Body of pancreas (tissue), 4 donors: ENCODE data around the gene CYP2A7. TPM values are rescaled to one million over a fixed set of nuclear protein-coding genes. Genes with fewer than 3 reads are reported as not detected.
"Not testable (repeated sequence)": the region's sequence is repeated elsewhere in the genome, so short reads cannot be mapped to it uniquely, and the experiment has no call there.

Source experiments
- ATAC-seq: fragments of 150-250 bp; one replicate; pipeline ENCODE4 v1.9.1; 2016
- DNase-seq, 4 donors: peaks; one replicate each; pipeline ENCODE4 v3.0.0-alpha.2; 2019
- H3K27ac ChIP-seq, 4 donors: fragments of 200-600 bp; sonication (generic); 1 replicate in 3 of 4; 2 replicates in 1 of 4; pipeline versions ENCODE4 v1.5.1 to v1.6.1; 2016 to 2019; ENCODE audit warnings: mild to moderate bottlenecking in 1 of 4, mixed read lengths in 1 of 4, moderate library complexity in 1 of 4
- H3K27me3 ChIP-seq, 2 donors: fragments of 200-600 bp; sonication (generic); one replicate each; pipeline ENCODE4 v1.6.0; 2016; ENCODE audit warnings: mild to moderate bottlenecking in 1 of 2
- H3K36me3 ChIP-seq, 2 donors: fragments of 200-600 bp; sonication (generic); replicated peaks in 1 of 2; 2 replicates each; pipeline ENCODE4 v1.5.1; 2016; ENCODE audit warnings: low read depth in 2 of 2; ENCODE audit not compliant: insufficient read depth in 1 of 2
- H3K4me1 ChIP-seq: fragments of 200-600 bp; sonication (generic); one replicate; pipeline ENCODE4 v1.6.0; 2016
- H3K4me3 ChIP-seq, 2 donors: fragments of 200-600 bp; sonication (generic); 1 replicate in 1 of 2; 2 replicates in 1 of 2; pipeline ENCODE4 v1.5.1; 2016 to 2019
- H3K9me3 ChIP-seq, 3 donors: fragments of 200-600 bp; sonication (generic); 1 replicate in 2 of 3; 2 replicates in 1 of 3; pipeline ENCODE4 v1.5.1; 2016
- POLR2A ChIP-seq, 3 donors: fragments of 450-650 bp; IDR thresholded peaks; one replicate each; pipeline ENCODE4 v1.6.1; 2016; ENCODE audit warnings: antibody characterized with exemption in 3 of 3, mild to moderate bottlenecking in 2 of 3
- WGBS, 2 donors: methylation state at CpG; one replicate each; pipeline ENCODE4 v1.1.5; 2017; 5-methylcytosine and 5-hydroxymethylcytosine counted together
- intact Hi-C: fragments of 100-400 bp; cut with DNase I; formaldehyde crosslinking; loops from one replicate; pipeline ENCODE4 v1.15.1; 2023
- total RNA-seq, 2 donors: library from RNA; depleted of rRNA; stranded (reverse); fragments of >200 nt; gene quantifications; one replicate each; pipeline ENCODE4 v1.1.0, GENCODE V29; 2016
- TF ChIP-seq, protein P1 (sequence below), 7 experiments: fragments of 450-650 bp in 4 of 7; fragments of 200-600 bp in 3 of 7; sonication (generic) in 3 of 7; IDR thresholded peaks; one replicate each; pipeline ENCODE4 v1.5.1; 2016 to 2019; ENCODE audit warnings: antibody characterized with exemption in 7 of 7

Gene CYP2A7
- total RNA-seq, 2 donors from 2014 or later: not detected

DNA sequence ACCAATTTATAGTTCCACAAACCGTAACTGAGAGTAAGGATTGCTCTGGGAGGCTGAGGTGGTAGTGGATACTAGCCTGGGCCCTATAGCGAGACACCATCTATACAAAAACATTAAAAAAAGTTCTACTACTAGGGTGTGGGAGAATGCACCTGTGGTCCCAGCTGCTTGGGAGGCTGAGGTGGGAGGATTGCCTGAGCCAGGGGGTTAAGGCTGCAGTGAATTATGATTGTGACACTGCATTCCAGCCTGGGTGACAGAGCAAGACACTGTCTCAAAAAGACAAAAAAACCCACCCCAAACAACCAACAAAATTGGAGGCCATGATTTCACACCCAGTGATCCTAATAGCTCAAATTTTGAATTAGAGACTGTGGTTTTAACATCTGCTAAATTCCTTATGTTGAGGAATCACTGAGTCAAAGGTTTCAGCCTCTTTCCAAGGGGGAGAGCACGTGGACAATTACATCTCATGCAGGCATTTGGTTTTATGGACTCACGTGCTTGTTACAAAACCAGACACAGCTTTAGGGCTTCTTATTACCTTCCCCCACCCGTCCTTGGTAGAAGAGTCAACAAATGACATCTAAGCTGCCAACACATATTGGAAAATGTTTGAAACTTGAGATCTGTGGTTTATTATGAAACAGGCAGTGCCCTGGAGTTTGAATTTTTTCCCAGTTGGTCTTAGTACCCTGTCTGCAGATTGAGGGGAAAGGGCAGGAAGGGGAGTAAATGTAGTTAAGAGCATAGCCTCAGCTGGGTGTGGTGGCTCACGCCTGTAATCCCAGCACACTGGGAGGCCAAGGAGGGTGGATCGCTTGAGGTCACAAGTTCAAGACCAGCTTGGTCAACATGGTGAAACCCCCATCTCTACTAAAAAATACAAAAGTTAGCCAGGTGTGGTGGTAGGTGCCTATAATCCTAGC lies 50.3 kb downstream of the CYP2A7 start:
- DNase-seq (peak; percentile 59 to 92 (median 72)), ATAC-seq (peak; percentile 97)
- Histone ChIP-seq H3K36me3 (no peaks in the 10 kb centered on the region), H3K4me3 (no peak overlapping the region), H3K27ac (peak overlapping the region; percentile 79 to 87 (median 86)), H3K9me3 (no peaks in the 10 kb centered on the region), H3K4me1 (peaks cover 22% of the 10 kb centered on the region), H3K27me3 (no peaks in the 10 kb centered on the region)
- WGBS, 2 donors: 29 to 38% methylated on average over 7 of the region's 7 CpGs
- peak in 2 of 3 donors; percentile 19 to 48 for TF ChIP-seq POLR2A (IDR thresholded peaks at IDR 0.05)
- TF ChIP-seq, protein P1, sequence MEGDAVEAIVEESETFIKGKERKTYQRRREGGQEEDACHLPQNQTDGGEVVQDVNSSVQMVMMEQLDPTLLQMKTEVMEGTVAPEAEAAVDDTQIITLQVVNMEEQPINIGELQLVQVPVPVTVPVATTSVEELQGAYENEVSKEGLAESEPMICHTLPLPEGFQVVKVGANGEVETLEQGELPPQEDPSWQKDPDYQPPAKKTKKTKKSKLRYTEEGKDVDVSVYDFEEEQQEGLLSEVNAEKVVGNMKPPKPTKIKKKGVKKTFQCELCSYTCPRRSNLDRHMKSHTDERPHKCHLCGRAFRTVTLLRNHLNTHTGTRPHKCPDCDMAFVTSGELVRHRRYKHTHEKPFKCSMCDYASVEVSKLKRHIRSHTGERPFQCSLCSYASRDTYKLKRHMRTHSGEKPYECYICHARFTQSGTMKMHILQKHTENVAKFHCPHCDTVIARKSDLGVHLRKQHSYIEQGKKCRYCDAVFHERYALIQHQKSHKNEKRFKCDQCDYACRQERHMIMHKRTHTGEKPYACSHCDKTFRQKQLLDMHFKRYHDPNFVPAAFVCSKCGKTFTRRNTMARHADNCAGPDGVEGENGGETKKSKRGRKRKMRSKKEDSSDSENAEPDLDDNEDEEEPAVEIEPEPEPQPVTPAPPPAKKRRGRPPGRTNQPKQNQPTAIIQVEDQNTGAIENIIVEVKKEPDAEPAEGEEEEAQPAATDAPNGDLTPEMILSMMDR (IDR thresholded peaks at IDR 0.05): no peak
- intact Hi-C loops: no loop called here

DNA sequence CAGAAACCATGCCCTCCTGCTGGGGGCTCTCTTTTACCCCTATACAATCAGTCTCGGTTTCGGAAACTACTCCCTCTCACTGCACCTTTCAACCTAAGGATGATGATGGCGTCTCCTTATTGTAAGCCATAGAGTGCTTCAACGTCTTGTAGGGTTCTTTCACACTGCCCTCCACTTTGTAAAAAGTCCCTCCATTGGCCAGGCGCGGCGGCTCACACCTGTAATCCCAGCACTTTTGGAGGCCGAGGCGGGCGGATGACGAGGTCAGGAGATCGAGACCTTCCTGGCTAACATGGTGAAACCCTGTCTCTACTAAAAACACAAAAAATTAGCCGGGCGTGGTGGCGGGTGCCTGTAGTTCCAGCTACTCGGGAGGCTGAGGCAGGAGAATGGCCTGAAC lies 51.3 kb downstream of the CYP2A7 start:
- H3K27me3 ChIP-seq, H3K9me3 ChIP-seq, intact Hi-C loops, ATAC-seq, H3K4me3 ChIP-seq, DNase-seq, H3K36me3 ChIP-seq: not testable (repeated sequence)
- 96 to 98% methylated on average over 16 of the region's 16 CpGs for WGBS, 2 donors
- Histone ChIP-seq H3K27ac (peak overlapping the region in 1 of 4 donors; percentile 87), H3K4me1 (peaks cover 22% of the 10 kb centered on the region)

DNA sequence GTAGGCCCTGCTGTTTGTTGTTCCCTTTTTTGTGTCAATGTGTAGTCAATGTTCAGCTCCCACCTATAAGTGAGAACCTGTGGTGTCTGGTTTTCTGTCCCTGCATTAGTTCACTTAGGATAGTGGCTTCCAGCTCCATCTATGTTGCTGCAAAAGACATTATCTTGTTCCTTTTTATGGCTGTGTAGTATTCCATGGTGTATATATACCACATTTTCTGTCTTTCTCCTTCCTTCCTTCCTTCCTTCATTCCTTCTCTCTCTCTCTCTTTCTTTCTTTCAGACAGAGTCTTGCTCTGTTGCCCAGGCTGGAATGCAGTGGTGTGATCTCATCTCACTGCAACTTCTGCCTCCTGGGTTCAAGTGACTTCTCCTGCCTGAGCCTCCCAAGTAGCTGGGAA lies 52.8 kb downstream of the CYP2A7 start:
- intact Hi-C loops: no loop called here
- H3K27me3 ChIP-seq: no peaks in the 10 kb centered on the region
- H3K4me3 ChIP-seq: no peak overlapping the region
- DNase-seq: no peak
- H3K27ac ChIP-seq: no peak overlapping the region
- H3K36me3 ChIP-seq: no peaks in the 10 kb centered on the region
- no peaks in the 10 kb centered on the region for H3K9me3 ChIP-seq
- H3K4me1 ChIP-seq: peaks cover 25% of the 10 kb centered on the region
- no peak for ATAC-seq
- TF ChIP-seq, protein P1 (IDR thresholded peaks at IDR 0.05): no peak
- TF ChIP-seq POLR2A (IDR thresholded peaks at IDR 0.05): no peak

DNA sequence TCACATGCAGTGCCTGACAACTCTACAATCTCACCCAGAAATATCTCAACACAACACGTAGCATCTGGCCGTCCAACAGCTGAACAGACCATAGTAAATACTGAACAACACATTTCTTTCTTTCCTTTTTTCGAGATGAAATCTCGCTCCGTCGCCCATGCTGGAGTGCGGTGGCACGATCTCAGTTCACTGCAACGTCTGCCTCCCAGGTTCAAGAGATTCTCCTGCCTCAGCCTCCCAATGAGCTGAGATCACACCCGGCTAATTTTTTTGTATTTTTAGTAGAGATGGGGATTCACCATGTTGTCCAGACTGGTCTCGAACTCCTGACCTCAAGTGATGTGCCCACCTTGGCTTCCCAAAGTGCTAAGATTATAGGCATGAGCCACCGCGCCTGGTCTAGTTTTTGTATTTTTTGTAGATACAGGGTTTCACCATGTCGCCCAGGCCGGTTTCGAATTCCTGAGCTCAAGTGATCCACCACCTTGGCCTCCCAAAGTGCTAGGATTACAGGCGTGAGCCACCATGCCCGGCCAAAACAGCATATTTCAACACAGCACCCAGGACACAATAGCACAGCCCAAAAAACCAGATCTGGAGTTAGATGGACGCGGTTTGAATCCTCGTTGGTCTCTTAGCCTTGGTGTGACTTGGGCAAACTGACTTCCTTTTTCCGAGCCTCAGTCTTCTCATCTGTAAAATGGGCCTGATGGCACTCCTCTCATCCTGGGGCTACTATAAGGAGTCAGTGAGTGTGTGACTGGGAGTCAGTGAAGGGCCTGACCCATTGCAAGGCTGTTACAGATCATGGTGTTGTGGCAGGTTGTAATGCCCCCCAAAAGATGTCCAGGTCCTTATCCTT lies 54.4 kb downstream of the CYP2A7 start:
- no peaks in the 10 kb centered on the region for H3K27me3 ChIP-seq
- no peaks in the 10 kb centered on the region for H3K9me3 ChIP-seq
- no peak overlapping the region for H3K4me3 ChIP-seq
- WGBS, 2 donors: 91 to 93% methylated on average over 22 of the region's 22 CpGs
- no peaks in the 10 kb centered on the region for H3K36me3 ChIP-seq
- no peak overlapping the region for H3K27ac ChIP-seq
- TF ChIP-seq POLR2A (IDR thresholded peaks at IDR 0.05): no peak
- TF ChIP-seq, protein P1 (IDR thresholded peaks at IDR 0.05): no peak
- ATAC-seq: no peak
- intact Hi-C loops: no loop called here
- peaks cover 36% of the 10 kb centered on the region for H3K4me1 ChIP-seq
- no peak for DNase-seq

DNA sequence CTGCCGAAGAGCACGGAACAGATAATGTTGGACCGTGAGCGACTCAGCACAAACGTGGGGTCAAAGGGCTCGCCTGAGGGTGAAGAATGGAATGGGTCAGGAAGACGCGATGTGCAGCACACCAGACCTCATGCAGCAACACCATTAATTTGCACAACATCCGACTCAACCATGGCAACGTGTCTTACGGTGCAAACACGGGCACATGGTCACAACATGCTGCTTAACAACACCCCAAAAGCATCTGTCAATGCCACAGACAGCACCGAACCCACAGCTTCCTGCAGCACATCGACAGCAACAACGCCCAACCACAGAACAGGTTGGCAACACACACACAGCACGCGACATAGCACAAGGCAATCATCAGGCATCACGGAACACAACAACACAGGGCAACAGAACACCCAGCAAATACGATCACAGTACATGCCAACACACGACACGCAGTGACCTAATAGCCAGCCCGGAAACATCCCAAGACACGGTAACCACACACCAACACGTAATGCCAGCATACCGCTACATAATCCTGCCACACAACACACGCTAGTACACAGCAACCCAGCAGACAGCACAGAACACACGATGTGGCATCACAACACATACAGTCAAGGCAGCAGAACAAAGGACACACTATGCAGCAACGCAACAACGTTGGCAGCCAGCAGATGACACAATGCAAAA lies 55.2 kb downstream of the CYP2A7 start:
- intact Hi-C loops, H3K9me3 ChIP-seq, H3K4me3 ChIP-seq, DNase-seq, ATAC-seq, H3K27ac ChIP-seq, H3K36me3 ChIP-seq, H3K27me3 ChIP-seq: not testable (repeated sequence)
- 78 to 93% methylated on average over 23 to 29 of the region's 29 CpGs for WGBS, 2 donors
- H3K4me1 ChIP-seq: peaks cover 36% of the 10 kb centered on the region

DNA sequence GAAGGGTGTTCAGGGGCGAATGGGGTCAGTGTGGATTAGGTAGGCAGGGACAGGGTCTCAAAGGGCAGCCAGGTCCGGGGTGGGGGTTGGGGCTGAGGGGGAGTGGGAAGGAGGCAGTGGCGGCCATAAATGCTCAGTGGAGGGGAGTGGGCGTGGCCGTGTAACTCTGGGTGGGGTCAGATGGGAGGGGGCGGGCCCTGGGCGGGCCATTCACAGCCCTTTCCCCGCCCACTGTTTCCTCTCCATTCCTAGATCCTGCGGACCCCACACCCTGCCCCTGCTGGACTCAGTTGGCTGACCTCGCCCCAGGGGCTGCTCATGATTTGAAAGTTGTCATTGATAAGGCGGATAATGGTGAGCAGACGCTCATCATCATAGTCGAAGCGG lies 55.7 kb downstream of the CYP2A7 start:
- WGBS, 2 donors: 90 to 94% methylated on average over 7 to 8 of the region's 14 CpGs
- ATAC-seq: not testable (repeated sequence)

DNA sequence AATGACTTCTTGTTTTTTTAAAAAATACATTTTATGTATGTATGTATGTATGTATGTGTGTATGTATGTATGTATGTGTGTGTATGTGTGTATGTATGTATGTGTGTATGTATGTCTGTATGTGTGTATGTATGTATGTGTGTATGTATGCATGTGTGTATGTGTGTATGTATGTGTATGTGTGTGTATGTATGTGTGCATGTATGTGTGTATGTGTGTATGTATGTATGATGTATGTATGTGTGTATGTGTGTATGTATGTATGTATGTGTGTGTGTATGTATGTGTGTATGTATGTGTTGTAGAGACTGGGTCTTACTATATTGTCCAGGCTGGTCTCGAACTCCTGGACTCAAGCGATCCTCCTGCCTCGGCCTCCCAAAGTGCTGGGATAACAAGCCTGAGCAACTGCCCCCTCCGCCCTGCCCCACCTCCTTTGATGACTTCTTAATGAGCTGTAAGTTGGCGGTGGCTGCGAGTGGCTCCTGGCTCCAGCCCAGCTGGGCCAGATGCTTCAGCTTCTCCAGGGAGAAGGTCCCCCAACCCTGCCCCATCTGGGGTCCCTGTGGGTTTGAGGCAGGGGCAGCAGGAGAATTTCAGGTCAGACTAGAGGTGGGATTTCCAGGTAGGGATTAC lies 56.5 kb downstream of the CYP2A7 start:
- H3K27me3 ChIP-seq, intact Hi-C loops, H3K36me3 ChIP-seq, H3K9me3 ChIP-seq, H3K4me3 ChIP-seq, DNase-seq, H3K27ac ChIP-seq, ATAC-seq: not testable (repeated sequence)
- peaks cover 31% of the 10 kb centered on the region for H3K4me1 ChIP-seq
- 80 to 84% methylated on average over 1 to 4 of the region's 6 CpGs for WGBS, 2 donors

More for the DNA sequence above, 55.7 kb downstream of the CYP2A7 start:
- DNase-seq, H3K36me3 ChIP-seq, H3K4me3 ChIP-seq, H3K9me3 ChIP-seq, H3K27me3 ChIP-seq, intact Hi-C loops, H3K27ac ChIP-seq: not testable (repeated sequence)
- H3K4me1 ChIP-seq: peaks cover 32% of the 10 kb centered on the region
